ENCODE results near the gene PLCB2.

Gene PLCB2

GRCh38 chr15:40246496-40247280 is 61.0 kb downstream of the PLCB2 start:
- no peak for DNase-seq

- no peak for DNase-seq
These were observed 61.9 kb downstream of the PLCB2 start for GRCh38 chr15:40245666-40246450.

GRCh38 chr15:40244961-40245523 is 62.7 kb downstream of the PLCB2 start:
- DNase-seq: no peak

- no peak for DNase-seq
These were observed 64.5 kb downstream of the PLCB2 start for GRCh38 chr15:40243126-40243810.

GRCh38 chr15:40242601-40243000 is 65.1 kb downstream of the PLCB2 start:
- no peak for DNase-seq

- no peak for DNase-seq
These were observed 65.5 kb downstream of the PLCB2 start for GRCh38 chr15:40242213-40242599.

GRCh38 chr15:40241269-40242212 is 66.2 kb downstream of the PLCB2 start:
- DNase-seq: no peak

GRCh38 chr15:40240619-40241221 is 67.0 kb downstream of the PLCB2 start:
- DNase-seq: no peak

GRCh38 chr15:40239693-40240618 is 67.8 kb downstream of the PLCB2 start:
- no peak for DNase-seq

- DNase-seq: no peak
These were observed 68.4 kb downstream of the PLCB2 start for GRCh38 chr15:40239404-40239692.

- DNase-seq: no peak
These were observed 69.0 kb downstream of the PLCB2 start, which contains the start of gene PAK6 for GRCh38 chr15:40238532-40239403. PAK6 (plus strand) TSS chr15:40239063; CDS start chr15:40264786, 25,723 bp downstream.
